GM18520 (cell line): ENCODE measurements around the gene ZNF761.
"Not testable (repeated sequence)": the region's sequence is repeated elsewhere in the genome, so short reads cannot be mapped to it uniquely, and the experiment has no call there.

Source experiments
- ATAC-seq: cut with Tn5 transposase; IDR thresholded peaks from one replicate; pipeline ENCODE4 v1.9.1; 2021; ENCODE audit not compliant: unreplicated experiment

Gene ZNF761

DNA sequence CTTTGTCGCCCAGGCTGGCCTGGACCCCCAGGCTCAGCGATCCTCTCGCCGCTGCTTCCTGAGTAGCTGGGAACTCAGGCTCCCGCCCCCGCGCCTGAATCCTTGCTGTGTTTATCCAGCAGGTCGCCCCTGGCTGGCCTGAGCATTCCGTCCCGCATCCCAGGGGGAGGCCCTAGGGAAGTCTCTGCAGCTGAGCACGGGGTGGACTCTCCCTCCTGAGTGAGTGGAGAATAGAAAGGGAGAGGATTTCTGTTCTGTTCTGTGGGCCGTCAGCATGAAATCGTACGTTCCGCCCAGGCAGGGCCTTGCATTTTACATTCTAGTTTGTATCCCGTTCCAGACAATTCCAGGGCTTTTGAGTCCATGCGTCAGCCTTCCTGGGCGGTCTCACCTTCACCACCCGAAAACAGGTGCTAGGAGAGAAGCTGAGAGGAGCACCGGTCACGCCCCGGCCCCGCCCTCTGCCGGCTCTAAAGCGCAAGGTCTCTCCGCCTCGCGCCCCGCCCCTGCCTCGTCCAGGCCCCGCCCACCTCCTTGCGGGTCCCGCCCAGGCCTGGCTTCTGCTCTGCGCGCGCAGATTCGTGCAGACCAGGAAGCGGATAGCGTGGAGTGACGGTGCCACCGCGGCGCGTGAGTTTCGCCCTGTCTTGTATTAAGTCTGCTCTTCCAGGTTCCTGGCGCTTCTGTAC, at the start of gene ZNF761:
Gene ZNF761, plus strand, starts transcription at position 586 of the 689 bp plus-strand sequence. CDS start 15,285 bp downstream, outside the sequence.
- ATAC-seq, result peak; percentile 86

DNA sequence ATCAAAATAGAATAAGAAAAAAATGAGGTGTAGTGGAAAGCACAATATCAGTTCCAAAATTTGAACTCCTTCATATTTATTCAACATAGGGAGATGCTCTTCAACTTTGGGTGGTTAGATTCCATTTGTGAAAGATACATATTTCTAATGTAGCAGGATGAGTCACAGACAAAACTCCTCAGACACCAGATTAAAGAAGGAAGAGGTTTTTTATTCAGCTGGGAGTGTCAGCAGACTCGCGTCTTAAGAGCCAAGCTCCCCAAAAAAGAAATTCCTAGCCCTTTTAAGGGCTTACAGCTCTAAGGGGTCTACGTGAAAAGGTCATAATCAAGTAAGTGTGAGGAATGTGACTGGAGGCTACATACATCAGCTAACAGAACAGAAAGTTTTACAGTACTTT, 43.6 kb upstream of the ZNF761 start:
- no peak for ATAC-seq

DNA sequence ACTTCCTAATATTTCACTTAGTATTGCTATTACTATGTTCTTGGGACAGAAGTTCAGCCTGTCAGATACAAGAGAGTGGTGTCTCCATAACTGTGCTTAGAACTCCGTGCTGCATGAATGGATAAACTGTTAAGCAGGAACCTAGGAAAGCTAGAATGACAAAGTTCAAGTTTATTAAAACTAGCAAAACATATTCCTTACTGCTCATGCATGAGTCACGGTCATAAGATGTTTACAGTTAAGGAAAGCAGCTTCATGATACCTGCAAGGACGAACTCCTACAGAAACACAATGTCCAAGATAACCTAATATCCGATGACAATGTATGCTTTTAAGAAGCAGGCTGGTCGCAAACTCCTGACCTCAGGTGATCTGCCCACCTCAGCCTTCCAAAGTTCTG, 42.9 kb upstream of the ZNF761 start:
- ATAC-seq, result no peak

DNA sequence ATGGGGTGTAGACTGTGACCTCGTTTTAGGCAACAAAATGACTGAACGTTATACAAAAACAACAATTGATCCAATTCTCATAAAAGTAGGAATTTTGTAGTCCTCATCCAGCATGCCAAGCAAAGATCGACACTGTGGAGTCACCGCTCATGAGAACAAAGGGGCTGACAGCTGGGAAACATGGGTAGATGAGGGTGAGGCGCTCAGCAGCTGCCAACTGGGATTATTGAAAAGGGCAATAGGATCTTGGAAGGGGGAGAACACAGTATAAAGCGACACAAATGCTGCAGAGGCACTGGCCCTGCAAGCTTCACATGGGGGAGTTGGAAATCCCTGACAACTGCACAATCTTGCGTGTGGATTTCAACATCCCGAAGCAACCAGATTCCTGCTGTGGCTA, 42.2 kb upstream of the ZNF761 start:
- ATAC-seq, result no peak

DNA sequence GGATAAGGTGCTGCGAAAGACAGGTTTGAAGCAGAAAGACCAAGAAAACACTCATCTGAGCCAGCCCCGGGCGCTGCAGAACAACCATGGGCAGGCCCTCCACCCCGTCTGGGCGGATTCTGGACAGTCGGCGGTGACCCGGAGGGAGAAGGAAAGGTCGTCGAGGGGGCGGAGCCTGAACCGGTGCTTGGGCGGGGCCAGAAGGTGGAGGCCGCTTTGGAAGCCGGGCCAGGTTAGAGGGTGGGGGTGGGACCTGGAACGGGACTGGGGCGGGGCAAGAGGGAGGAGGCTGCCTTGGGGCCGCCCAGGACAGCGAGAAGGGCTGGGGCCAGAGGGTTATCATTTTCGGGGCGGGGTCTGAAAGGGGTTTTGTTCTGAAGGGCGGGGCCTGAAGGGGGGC, 41.8 kb upstream of the ZNF761 start:
- no peak for ATAC-seq

DNA sequence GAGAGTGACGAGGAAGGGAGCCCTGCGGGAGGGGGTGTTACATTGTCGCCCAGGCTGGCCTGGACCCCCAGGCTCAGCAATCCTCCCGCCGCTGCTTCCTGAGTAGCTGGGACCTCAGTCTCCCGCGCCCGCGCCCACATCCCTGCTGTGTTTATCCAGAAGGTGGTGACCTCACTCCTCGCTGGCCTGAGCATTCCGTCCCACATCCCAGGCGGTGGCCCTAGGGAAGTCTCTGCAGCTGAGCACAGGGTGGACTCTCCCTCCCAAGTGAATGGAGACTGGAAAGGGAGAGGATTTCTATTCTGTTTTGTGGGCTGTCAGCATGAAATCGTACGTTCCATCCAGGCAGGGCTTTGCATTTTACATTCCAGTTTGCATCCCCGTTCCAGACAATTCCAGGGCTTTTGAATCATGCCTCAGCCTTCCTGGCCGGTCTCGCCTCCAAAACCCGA, 37.2 kb upstream of the ZNF761 start:
- no peak for ATAC-seq

DNA sequence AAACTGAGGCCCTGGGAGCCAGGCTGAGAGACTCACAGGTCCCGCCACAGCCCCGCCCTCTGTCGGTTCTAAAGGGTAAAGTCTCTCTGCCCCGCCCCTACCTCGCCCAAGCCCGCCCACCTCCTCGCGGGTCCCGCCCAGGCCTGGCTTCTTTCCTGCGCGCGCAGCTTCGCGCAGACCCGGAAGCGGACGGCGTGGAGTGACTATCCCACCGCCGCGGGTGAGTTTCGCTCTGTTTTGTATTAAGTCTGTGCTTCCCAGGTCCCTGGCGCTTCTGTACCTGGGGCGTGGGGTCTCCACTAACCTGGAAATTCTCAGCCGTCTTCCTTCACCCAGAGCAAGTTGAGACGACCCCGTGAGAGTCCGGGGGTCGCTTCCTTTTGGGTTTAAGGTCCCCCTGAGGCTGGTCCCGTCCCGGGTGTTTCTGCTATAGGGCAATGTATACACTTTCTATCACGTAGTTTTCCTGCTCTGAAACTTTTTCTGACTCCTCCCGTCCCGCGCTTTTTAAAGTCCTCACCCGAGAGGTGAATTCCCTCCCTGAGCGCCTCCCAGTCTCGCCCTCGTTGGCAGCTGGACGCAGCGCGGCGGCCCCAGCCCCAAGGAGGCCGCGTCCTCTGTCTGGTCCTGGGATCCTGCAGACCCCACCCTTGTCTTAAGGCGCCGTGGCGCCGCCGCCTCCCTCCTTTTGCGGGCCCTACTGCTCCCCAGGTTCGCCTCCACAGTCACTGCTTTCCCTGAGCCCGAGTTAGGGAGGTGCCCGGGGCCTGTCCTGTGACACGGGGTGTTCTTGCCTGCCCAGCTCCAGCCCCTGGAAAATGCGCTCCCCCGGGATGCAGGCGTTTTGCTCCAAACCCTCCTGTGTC, 36.6 kb upstream of the ZNF761 start, which contains the start of gene ZNF765:
Gene ZNF765, plus strand, starts transcription at position 176 of the 866 bp plus-strand sequence. CDS start 2,867 bp downstream, outside the sequence.
- ATAC-seq, result peak; percentile 74

DNA sequence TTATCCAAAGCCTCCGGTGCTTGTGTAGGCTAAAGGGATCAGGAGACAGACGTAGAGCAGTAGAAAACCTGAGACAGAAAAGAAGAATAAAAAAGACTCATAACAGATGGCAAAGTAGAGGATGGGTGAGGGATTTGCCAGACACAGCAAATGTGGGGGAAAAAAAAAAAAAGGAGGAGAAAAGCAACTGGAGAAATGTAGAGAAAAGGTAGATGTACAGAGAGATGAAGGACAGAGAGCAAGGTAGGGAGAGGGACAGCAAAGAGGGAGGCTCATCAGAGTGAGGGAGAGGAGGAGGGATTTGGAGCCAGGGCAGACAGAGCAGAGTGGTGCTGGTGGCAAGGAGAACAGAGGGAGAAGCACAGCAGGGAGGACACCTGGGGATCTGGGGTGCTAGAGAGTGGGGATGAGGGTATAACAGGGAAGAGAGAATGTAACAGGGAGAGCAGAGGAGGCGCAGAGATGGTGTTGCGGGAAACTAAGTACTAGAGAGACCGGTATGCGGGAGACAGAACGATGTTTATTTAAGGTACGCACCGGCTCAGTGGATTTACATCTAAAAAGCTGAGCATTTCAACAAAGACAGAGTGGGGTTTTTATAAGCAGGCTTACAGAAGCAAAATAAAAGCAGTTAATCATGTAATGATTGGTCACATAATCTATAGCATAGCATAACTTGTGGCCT, 35.8 kb upstream of the ZNF761 start:
- ATAC-seq, result not testable (repeated sequence)

DNA sequence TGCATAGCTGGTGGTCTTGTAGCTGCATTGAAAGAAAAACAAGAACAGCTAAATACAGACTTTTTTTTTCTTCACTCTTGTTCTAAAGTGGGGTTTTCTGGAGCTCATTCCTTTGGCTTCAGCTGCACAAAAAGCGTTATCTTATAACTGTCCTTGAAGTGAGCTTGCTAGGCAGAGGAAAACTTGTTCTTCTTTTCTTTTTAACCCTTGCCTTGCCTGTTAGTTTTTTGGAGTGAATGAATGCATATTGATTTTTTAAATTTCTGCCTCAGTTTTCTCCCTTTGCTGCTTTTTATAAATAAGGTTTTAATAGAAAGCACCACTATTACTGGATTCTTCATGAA, 35.3 kb upstream of the ZNF761 start:
- no peak for ATAC-seq

DNA sequence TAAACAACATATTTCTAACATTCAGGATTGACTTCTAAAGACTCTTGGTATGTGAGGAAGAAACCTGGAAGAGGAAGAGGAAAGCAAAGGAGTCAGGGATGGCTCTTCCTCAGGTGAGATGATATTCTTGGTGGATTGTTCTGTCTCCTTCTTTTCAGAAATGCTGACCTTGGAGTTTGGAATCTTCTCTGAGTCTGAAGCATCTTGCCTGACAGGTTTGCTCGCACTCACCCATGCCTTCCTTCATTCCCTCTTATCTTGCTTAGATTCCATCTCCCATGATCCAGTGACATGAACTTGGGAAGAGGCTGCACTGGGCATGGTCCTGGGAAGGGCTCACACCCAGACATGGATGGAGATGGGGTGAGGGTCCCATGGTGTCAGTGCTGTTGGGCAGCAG, 33.9 kb upstream of the ZNF761 start:
- not testable (repeated sequence) for ATAC-seq

DNA sequence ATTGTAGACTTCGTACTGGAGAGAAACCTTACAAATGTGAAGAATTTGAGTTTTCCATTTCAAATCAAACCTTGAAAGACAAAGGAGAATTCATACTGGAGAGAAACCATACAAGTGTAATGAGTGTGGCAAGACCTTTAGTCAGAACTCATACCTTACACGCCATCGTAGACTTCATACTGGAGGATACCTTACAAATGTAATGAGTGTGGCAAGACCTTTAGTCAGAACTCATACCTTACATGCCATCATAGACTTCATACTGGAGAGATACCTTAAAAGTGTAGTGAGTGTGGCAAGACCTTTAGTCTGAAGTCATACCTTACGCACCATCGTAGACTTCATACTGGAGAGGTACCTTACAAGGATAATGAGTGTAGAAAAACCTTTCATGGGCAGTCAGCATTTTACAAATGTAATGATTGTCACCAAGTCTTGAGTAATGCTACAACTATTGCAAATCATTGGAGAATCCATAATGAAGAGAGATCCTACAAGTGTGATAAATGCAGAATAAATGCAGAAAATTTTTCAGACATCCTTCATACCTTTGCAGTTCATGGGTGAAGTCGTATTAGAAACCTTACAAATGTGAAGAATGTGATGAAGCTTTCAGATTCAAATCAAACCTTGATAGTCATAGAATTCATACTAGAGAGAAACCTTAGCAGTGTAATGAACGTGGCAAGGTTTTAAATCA, 22.1 kb upstream of the ZNF761 start:
- ATAC-seq, result no peak

DNA sequence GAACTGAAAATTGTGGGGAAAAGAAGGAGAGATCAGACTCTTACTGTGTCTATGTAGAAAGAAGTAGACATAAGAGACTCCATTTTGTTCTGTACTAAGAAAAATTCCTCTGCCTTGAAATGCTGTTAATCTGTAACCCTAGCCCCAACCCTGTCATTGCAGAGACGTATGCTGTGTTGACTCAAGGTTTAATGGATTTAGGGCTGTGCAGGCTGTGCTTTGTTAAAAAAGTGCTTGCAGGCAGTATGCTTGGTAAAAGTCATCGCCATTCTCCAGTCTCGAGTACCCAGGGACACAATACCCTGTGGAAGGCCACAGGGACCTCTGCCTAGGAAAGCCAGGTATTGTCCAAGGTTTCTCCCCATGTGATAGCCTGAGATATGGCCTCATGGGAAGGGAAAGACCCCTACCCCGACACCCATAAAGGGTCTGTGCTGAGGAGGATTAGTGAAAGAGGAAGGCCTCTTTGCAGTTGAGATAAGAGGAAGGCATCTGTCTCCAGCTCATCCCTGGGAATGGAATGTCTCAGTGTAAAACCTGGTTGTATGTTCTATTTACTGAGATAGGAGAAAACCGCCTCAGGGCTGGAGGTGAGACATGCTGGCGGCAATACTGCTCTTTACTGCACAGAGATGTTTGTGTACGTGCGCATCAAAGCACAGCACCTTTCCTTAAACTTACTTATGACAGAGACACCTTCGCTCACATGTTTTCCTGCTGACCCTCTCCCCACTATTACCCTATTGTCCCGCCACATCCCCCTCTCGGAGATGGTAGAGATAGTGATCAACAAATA, 11.1 kb upstream of the ZNF761 start:
- not testable (repeated sequence) for ATAC-seq

DNA sequence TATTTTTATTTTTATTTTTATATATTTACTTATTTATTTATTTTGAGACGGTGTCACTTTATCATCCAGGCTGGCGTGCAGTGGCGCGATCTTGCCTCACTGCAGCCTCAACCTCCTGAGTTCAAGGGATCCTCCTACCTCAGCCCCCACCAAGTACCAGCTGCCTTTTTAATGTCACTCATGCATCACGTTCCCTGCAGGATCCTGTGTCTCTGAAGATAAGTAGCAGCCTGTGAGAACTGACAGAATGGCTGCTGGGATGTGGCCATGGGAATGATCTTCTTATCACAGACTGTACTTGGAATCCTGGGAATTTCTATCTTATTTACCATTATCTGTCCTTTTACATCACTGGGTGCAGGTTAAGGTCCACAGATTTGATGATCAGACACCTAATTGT, 9.2 kb upstream of the ZNF761 start:
- ATAC-seq, result no peak

DNA sequence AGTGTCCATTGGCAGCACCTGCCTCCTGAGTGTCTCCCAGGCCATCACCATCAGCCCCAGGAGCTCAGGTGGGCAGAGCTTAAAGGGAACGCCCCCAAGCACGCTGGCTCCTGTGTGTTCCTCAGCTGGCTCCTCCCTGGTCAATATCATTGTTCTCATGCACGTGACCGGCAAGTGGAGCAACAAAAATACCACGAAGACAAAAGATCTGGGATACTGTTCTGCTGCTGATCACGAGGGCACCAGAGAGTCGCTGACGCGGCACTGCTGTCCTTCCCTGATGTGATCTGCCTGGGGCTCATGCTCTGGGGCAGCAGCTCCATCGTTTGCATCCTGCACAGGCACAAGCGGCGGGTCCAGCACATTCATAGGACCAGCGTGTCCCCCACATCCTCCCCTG, 8.7 kb upstream of the ZNF761 start:
- ATAC-seq, result not testable (repeated sequence)

DNA sequence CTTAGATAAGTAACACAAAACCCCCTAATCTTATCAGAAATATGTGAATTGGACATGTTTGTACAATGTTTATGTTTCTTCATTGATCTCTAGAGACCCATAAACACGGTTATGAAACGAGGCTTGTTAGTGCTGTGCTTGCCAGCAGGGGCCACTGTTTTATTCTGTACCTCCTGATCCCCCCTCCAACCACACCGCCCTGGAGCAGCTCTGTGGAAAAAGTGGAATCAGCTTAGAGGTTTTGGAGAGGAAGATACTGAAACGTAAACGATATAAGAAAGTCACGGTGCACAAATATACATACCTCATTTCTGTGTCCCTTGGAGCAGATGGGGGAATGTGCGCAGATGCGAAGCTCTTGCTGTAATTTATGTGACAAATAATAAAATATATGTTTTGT, 8.1 kb upstream of the ZNF761 start:
- ATAC-seq, result not testable (repeated sequence)

DNA sequence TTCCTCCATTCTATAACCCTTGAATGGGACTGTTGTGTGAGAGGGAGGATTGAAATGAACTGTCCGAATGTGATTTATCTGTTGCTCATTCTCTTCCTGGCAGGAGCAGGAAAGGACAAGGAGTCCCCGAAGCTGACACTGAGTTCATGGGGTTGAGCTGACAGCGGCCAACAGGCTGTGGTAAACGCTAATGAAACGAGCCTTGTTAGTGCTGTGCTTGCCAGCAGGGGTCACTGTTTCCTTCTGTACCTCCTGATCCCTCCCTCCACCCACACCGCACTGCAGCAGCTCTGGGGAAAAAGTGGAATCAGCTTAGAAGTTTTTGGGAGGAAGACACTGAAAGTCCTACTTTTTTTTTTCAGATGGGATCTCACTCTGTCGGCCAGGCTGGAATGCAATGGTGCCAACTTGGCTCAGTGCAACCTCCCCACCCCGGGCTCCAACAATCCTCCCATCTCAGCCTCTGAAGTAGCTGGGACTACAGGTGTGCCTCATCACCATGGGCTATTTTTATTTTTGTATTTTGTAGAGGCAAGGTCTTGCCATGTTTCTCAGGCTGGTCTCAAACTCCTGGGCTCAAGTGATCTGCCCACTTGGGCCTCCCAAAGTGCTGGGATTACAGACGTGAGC, 6.7 kb upstream of the ZNF761 start:
- ATAC-seq, result no peak

DNA sequence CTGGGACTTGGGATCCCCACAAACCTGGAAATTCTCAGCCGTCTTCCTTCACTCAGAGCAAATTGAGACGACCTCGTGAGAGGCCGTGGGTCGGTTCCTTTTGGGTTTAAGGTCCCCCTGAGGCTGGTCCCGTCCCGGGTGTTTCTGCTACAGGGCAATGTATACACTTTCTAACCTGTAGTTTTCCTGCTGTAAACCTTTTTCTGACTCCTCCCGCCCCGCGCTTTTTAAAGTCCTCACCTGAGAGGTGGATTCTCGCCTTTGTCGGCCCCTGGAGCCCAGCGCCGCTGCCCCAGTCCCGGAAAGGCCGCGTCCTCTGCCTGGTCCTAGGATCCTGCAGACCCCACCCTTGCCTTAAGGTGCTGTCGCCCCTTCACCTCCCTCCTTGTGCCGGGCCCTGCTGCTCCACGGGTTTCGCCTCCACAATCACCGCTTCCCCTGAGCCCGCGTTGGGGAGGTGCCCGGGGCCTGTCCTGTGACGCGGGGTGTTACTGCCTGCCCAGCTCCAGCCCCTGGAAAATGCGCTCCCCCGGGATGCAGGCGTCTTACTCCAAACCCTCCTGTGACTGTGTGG, 391 bp downstream of the ZNF761 start:
- ATAC-seq, result no peak

DNA sequence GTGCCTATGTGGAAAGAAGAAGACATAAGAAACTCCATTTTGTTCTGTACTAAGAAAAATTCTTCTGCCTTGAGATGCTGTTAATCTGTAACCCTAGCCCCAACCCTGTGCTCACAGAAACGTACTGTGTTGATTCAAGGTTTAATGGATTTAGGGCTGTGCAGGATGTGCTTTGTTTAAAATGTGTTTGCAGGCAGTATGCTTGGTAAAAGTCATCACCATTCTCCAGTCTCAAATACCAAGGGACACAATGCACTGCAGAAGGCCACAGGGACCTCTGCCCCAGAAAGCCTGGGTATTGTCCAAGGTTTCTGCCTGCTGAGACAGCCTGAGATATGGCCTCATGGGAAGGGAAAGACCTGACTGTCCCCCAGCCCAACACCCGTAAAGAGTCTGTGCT, 12.0 kb downstream of the ZNF761 start:
- not testable (repeated sequence) for ATAC-seq

DNA sequence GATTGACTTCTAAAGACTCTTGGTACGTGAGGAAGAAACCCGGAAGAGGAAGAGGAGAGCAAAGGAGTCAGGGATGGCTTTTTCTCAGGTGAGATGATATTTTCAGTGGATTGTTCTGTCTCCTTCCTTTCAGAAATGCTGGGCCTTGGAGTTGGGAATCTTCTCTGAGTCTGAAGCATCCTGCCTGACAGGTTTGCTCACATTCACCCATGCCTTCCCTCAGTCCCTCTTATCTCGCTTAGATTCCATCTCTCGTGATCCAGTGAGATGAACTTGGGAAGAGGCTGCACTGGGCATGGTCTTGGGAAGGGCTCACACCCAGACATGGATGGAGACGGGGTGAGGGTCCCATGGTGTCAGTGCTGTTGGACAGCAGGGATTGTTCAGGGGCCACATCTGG, 15.4 kb downstream of the ZNF761 start:
- ATAC-seq, result not testable (repeated sequence)
